C4-2B (cell line): Measurements from ENCODE around the gene CARD14.

ENCODE experiments used
- H3K27ac ChIP-seq: fragments of 450-650 bp; 2 replicates; pipeline ENCODE4 v1.5.1; 2017
- CTCF ChIP-seq: fragments of 450-650 bp; conservative IDR thresholded peaks from 2 replicates; pipeline ENCODE4 v1.5.1; 2017; ENCODE audit warnings: mild to moderate bottlenecking
- ZFX ChIP-seq: fragments of 450-650 bp; IDR thresholded peaks from 2 replicates; pipeline ENCODE4 v1.6.1; 2017

CARD14 gene

GRCh38 chr17:80185968-80186367 lies 16.1 kb downstream of the CARD14 start:
- H3K27ac ChIP-seq: no peak overlapping the region
- TF ChIP-seq ZFX: no peak
- TF ChIP-seq CTCF: no peak

GRCh38 chr17:80187090-80187489 lies 17.3 kb downstream of the CARD14 start:
- TF ChIP-seq CTCF (no peak), ZFX (no peak)
- peak overlapping the region; percentile 32 for H3K27ac ChIP-seq

- H3K27ac ChIP-seq: peak overlapping the region; percentile 32
- TF ChIP-seq ZFX (no peak), CTCF (no peak)
These were observed 17.7 kb downstream of the CARD14 start for GRCh38 chr17:80187515-80187941.

GRCh38 chr17:80189611-80190010 lies 19.8 kb downstream of the CARD14 start:
- TF ChIP-seq ZFX (no peak), CTCF (no peak)
- no peak overlapping the region for H3K27ac ChIP-seq

GRCh38 chr17:80190716-80191115 lies 20.9 kb downstream of the CARD14 start:
- no peak for TF ChIP-seq CTCF
- no peak for TF ChIP-seq ZFX
- no peak overlapping the region for H3K27ac ChIP-seq

- peak overlapping the region; percentile 24; the same call in 1 of the 2 replicates for H3K27ac ChIP-seq
- TF ChIP-seq ZFX: no peak
- TF ChIP-seq CTCF: no peak
These were observed 21.4 kb downstream of the CARD14 start for GRCh38 chr17:80191192-80191591.

GRCh38 chr17:80191865-80192661 lies 22.2 kb downstream of the CARD14 start:
- TF ChIP-seq ZFX (no peak), CTCF (no peak)
- peak overlapping the region; percentile 24; the same call in 1 of the 2 replicates for H3K27ac ChIP-seq
